GM19455 (cell line): Measurements from ENCODE around the gene LHX3.
"Not testable (repeated sequence)": the region's sequence is repeated elsewhere in the genome, so short reads cannot be mapped to it uniquely, and the experiment has no call there.

Experiments used
- ATAC-seq: cut with Tn5 transposase; IDR thresholded peaks from one replicate; pipeline ENCODE4 v1.9.1; 2021; ENCODE audit not compliant: unreplicated experiment

LHX3 gene

GRCh38 chr9:136156209-136157120 is 48.5 kb downstream of the LHX3 start:
- no peak for ATAC-seq

DNA sequence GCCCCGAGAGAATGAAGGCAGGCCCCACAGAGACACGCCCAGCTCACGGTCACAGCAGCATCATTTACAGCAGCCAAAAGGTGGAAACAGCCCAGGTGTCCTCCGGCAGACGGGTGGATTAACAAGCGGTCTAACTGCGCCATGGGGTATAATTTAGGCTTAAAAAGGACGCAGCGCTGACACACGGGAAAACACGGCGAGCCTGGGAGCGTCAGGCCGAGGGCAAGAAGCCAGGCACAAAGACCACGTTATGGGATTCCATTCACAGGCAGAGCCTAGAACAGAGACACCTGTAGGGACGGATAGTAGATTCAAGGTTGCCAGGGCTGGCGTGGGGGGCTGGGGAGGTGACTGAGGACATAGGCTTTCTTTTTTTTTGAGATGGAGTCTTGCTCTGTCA is 49.4 kb downstream of the LHX3 start:
- ATAC-seq = no peak

- no peak for ATAC-seq
Measured at GRCh38 chr9:136154943-136155342, 50.0 kb downstream of the LHX3 start.

DNA sequence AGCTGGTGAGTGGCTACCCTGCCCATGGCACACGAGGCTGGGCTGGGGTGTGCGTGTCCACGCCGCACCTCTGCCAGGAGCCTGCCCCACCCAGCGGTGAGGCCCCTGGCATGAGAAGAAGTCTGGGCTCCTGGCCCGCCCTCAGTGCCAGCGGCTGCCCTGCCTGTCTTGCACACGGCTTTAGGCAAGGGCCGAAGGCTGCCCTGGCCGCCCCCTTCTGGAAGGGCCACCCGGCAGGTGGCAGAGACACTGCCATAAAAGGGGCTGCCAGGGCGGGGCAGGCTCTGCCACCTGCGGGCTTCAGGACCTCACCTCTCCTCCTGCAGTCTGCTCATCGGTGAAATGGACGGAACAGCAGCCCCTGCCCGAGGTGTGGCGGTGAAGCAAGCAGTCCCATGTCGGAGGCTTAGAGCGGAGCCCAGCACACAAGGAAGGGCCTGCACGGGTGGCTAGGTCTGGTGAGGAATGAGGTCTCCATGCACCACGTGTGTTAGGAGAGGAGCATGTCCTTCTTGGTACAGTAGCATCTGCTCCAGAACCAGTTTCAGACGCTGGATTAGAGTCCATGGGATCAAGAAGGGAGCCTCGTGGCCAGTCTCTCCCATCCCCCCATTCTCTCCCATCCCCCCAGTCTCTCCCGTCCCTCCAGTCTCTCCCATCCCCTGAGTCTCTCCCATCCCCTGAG is 51.4 kb downstream of the LHX3 start:
- ATAC-seq = no peak

DNA sequence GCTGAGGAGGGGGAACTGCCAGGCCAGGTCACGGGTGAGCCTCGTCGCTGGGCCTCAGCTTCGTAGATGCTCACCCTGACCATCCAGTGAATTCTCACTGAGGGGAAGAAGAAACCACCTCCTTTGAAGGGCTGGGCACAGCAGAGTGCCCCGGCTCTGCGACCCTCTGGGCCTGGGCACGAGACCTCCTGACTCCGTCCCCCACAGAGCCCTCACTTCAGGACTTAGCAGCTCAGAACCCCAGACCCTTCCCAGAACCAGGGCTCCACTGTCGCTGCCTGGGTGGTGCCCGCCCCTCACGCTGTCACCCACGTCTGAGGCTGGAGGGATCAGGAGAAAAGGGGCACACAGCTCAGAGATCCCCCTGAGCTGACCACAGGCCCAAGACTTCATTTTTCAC is 52.0 kb downstream of the LHX3 start:
- ATAC-seq = no peak

DNA sequence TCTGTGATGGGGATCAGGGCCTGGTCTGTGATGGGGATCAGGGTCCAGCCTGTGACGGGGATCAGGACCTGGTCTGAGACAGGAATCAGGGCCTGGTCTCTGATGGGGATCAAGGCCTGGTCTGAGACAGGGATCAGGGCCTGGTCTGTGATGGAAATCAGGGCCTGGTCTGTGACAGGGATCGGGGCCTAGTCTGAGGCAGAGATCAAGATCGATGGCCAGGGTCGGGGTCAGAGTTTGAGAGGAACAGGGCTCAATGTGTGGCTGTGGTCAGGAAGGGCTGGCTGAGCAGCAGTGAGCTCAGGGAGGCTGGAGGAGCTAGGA is 52.4 kb downstream of the LHX3 start:
- no peak for ATAC-seq

GRCh38 chr9:136151848-136152542 is 52.9 kb downstream of the LHX3 start:
- no peak for ATAC-seq

DNA sequence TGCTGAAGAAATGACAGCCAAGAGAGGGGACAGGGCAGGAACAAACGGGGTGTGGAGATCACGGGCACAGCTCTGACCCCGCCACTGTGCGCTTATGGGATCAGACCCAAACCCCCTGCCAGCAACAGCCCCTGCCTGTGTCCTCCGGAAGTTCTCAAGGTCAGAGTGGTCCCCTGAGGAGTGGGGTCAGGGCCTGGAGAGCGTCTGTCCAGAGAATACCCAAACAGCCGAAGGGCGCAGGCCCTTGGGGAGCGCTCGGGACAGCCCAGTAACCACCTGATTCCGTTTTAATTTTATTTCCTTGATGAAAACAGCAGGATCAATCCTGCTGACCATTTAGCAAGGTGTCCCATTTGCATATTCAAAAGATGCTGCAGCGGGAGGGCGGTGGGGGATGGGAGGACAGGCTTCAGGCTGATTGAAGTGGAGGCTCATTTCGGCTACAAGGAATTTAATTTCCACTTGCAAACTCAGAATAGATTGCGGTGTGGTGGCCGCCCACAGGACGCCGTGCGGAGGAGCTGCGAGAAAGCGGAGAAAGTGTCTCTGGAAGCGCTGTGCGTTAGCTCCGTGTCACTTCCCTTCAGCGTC is 53.6 kb downstream of the LHX3 start:
- ATAC-seq = no peak

DNA sequence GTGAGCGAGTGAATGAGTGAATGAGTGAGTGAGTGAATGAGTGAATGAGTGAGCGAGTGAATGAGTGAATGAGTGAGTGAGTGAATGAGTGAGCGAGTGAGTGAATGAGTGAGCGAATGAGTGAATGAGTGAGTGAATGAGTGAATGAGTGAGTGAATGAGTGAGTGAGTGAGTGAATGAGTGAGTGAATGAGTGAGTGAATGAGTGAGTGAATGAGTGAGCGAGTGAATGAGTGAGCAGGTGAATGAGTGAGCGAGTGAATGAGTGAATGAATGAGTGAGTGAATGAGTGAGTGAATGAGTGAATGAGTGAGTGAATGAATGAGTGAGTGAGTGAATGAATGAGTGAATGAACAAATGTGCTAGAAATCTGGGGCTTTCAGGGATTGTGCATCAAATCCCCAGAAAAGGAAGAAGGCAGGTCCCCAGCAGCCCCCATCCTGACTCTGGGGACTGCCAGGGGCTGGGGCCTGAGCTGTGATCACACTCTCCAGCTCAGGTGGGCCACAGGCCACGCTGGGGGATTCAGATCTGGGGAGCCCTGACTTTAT is 54.2 kb downstream of the LHX3 start:
- not testable (repeated sequence) for ATAC-seq

DNA sequence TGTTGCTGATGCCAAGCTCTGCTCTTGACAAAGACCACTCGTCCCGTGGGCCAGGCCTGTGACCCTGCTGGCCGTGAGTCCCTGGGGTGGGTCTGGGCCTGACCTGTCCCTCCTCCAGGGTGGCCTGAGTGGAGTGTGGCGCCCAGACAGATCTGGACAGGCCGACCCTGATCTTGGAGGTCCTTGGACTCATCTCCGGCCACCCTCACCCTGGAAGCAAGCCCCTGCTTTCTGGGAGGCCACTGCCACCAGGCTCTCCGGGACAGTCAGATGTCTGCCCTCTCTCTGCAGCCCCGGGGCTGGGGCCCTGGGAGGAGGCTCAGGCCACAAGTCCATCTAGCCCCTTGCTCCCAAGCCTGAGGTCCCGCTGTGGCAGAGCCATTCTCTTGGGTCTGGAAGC is 55.1 kb downstream of the LHX3 start:
- no peak for ATAC-seq

- ATAC-seq = no peak
Measured at GRCh38 chr9:136149337-136149736, 55.6 kb downstream of the LHX3 start.

DNA sequence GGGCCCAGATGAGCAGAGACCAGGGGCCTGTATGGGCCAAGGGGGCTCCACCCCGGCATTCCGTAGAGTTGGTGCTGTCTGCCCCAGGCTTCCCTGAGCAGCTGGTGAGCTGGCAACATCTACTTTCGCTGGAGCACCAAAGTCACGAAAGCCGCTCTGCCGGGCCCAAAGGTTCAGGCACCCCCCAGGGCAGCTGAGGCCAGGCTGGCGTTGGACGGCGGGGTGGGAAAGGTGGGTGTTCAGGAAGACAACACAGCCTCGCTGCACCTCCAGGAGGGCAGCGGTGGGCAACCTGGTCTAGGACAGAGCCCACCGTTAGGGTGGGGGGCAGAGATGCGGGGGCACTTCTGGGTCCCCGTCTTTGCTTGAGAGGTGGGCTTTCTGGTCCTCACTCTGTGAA is 56.2 kb downstream of the LHX3 start:
- ATAC-seq = no peak

GRCh38 chr9:136147890-136148714 is 56.8 kb downstream of the LHX3 start:
- ATAC-seq = no peak

DNA sequence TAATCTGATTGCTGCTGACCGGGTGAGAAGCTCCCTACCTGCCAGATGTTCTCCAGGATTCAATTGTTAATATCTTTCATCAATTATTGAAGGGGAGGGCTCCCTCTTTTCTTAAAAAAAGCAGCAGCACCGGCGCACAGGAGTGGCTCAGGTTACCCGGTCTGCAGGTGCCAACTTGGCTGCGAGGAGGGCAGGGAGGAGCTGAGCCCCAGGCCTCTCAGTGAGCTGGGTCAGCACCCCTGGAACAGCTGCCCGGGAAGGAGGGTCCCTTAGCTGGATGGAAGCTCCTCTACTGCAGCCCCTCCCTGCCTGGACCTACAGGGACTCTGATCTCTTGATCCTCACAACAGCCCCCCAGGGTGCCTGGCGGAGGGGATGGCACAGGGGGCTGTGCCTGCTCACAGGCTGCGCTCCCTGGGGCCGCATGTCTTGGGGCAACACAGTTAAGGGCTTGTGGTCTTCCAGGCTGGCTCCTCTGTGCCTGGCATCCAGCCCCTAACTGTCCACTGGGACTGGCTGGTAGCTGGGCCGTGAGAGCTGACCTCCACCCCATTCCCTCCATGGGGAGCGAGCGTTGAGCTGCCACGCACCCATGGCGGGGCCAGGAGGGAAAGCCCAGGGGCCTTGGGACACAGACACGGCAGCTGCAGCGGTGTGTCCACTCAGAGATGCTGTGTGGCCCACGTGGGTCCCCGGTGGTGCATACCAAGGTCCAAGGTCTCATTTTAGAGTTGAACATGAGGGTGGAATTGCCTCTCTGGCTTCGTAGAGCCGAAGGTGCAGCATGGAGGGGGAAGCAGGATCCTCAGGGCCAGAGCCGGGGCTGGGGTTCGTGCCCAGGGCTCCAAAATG is 57.7 kb downstream of the LHX3 start:
- ATAC-seq = no peak
